GM12878 (cell line): ENCODE results near the gene CREBRF. TPM values are rescaled to one million over a fixed set of nuclear protein-coding genes. Genes with fewer than 3 reads are reported as not detected.

ENCODE experiments used
- ATAC-seq: fragments of 200-7000 bp; cut with Tn5 transposase; 3 replicates; pipeline ENCODE4 v1.9.1; 2020; ENCODE audit warnings: mild to moderate bottlenecking, moderate library complexity
- BruUV-seq: library from RNA; stranded (reverse); fragments of 400-500 nt; replicated peaks from 2 replicates; lab custom pipeline; 2021; lab: Mats Ljungman, UMichigan
- CTCF ChIA-PET: fragments of 300-600 bp; sonication (Branson Sonifier 250); formaldehyde crosslinking; extraction: SDS; loops from one replicate; lab custom pipeline; 2021; ENCODE audit warnings: inconsistent platforms; lab: Yijun Ruan, JAX
- POLR2A ChIA-PET: fragments of 350-600 bp; formaldehyde crosslinking; extraction: SDS; loops from one replicate; lab custom pipeline; 2021; ENCODE audit warnings: inconsistent platforms; lab: Charles Lee
- RAD21 ChIA-PET: fragments of 300-600 bp; sonication (Branson Sonifier 250); formaldehyde crosslinking; loops from one replicate; lab custom pipeline; 2023; ENCODE audit warnings: antibody characterized with exemption; ENCODE audit not compliant: unreplicated experiment; lab: Charles Lee
- SMC1A ChIA-PET: fragments of 300-600 bp; sonication (Branson Sonifier 250); formaldehyde crosslinking; loops from one replicate; lab custom pipeline; 2023; ENCODE audit not compliant: unreplicated experiment, uncharacterized antibody; lab: Charles Lee
- DNase-seq: peaks from one replicate; pipeline ENCODE4 v3.0.0-alpha.2; 2011; ENCODE audit warnings: low read depth, low spot score
- FAIRE-seq: peaks from 3 replicates; lab custom pipeline; 2011; peaks lifted over from hg19 to GRCh38; lab: Jason Lieb, UNC
- H2AFZ ChIP-seq: 2 replicates; pipeline ENCODE4 v1.6.0; 2011; ENCODE audit warnings: low read depth, low read length, control low read depth; ENCODE audit not compliant: control insufficient read depth
- H3K27ac ChIP-seq: 2 replicates; pipeline ENCODE4 v1.5.1; 2011; ENCODE audit warnings: control low read depth; ENCODE audit not compliant: control insufficient read depth, insufficient read depth
- H3K27me3 ChIP-seq, 2 experiments: replicated peaks in 1 of 2; 2 replicates each; pipeline versions ENCODE4 v1.6.0 to v1.6.1; 2011; ENCODE audit warnings: low read length in 1 of 2; ENCODE audit not compliant: control insufficient read depth in 2 of 2, insufficient read depth in 2 of 2
- H3K36me3 ChIP-seq, 2 experiments: 2 replicates each; pipeline ENCODE4 v1.5.1; 2011; ENCODE audit warnings: low read length in 1 of 2; ENCODE audit not compliant: control insufficient read depth in 2 of 2, insufficient read depth in 2 of 2
- H3K4me1 ChIP-seq: 2 replicates; pipeline ENCODE4 v1.6.1; 2011; ENCODE audit warnings: mild to moderate bottlenecking, low read length, moderate library complexity, mixed read lengths; ENCODE audit not compliant: control insufficient read depth, insufficient read depth
- H3K4me2 ChIP-seq: 2 replicates; pipeline ENCODE4 v1.6.0; 2011; ENCODE audit warnings: control low read depth; ENCODE audit not compliant: control insufficient read depth, insufficient read depth
- H3K4me3 ChIP-seq: fragments of 200-600 bp; sonication (generic); 2 replicates; pipeline ENCODE4 v1.5.1; 2016
- H3K79me2 ChIP-seq: 2 replicates; pipeline ENCODE4 v1.6.0; 2011; ENCODE audit warnings: low read length; ENCODE audit not compliant: control insufficient read depth, insufficient read depth
- H3K9ac ChIP-seq: 2 replicates; pipeline ENCODE4 v1.8.0; 2011; ENCODE audit warnings: low read length, control low read depth, mixed read lengths; ENCODE audit not compliant: control insufficient read depth, insufficient read depth
- H3K9me3 ChIP-seq: replicated peaks from 3 replicates; pipeline ENCODE4 v1.5.1; 2011; ENCODE audit warnings: mild to moderate bottlenecking, low read length; ENCODE audit not compliant: control insufficient read depth, insufficient read depth
- H4K20me1 ChIP-seq: 2 replicates; pipeline ENCODE4 v1.6.0; 2011; ENCODE audit not compliant: control insufficient read depth, insufficient read depth
- DPF2 ChIP-seq: fragments of 450-650 bp; IDR thresholded peaks from 2 replicates; pipeline ENCODE4 v1.6.1; 2017; ENCODE audit warnings: mild to moderate bottlenecking
- HDGF ChIP-seq: fragments of 450-650 bp; IDR thresholded peaks from 2 replicates; pipeline ENCODE4 v1.6.1; 2016; ENCODE audit warnings: antibody characterized with exemption
- JUNB ChIP-seq: IDR thresholded peaks from 2 replicates; pipeline ENCODE4 v1.6.1; 2016; ENCODE audit warnings: antibody characterized with exemption, mild to moderate bottlenecking
- KLF5 ChIP-seq: fragments of 450-650 bp; IDR thresholded peaks from 2 replicates; pipeline ENCODE4 v1.6.1; 2014; ENCODE audit warnings: mild to moderate bottlenecking; ENCODE audit not compliant: partially characterized antibody
- MTA2 ChIP-seq: fragments of 450-650 bp; IDR thresholded peaks from 2 replicates; pipeline ENCODE4 v1.6.1; 2016; ENCODE audit warnings: low read depth, mild to moderate bottlenecking, moderate library complexity
- MTA3 ChIP-seq: IDR thresholded peaks from 2 replicates; pipeline ENCODE4 v1.6.1; 2012; ENCODE audit warnings: low read length, inconsistent platforms, borderline replicate concordance
- NR2C1 ChIP-seq: fragments of 450-650 bp; IDR thresholded peaks from 2 replicates; pipeline ENCODE4 v1.6.1; 2017; ENCODE audit warnings: antibody characterized with exemption, mild to moderate bottlenecking, moderate library complexity
- NRF1 ChIP-seq: conservative IDR thresholded peaks from 2 replicates; pipeline ENCODE4 v1.6.1; 2011; ENCODE audit warnings: mild to moderate bottlenecking, low read depth, low read length, improper control_type of control experiment
- RAD51 ChIP-seq: fragments of 450-650 bp; IDR thresholded peaks from 2 replicates; pipeline ENCODE4 v1.6.1; 2016; ENCODE audit warnings: moderate library complexity, mild to moderate bottlenecking, inconsistent platforms
- SREBF1 ChIP-seq: IDR thresholded peaks from 2 replicates; pipeline ENCODE4 v1.6.1; 2012; ENCODE audit warnings: mild to moderate bottlenecking, low read length
- TCF3 ChIP-seq: IDR thresholded peaks from 2 replicates; pipeline ENCODE4 v1.6.1; 2012; ENCODE audit warnings: low read depth, mild to moderate bottlenecking, low read length, borderline replicate concordance; ENCODE audit not compliant: insufficient read depth
- ZNF207 ChIP-seq: fragments of 450-650 bp; IDR thresholded peaks from 2 replicates; pipeline ENCODE4 v1.6.1; 2014; ENCODE audit warnings: antibody characterized with exemption, mild to moderate bottlenecking, borderline replicate concordance
- ZNF384 ChIP-seq: IDR thresholded peaks from 2 replicates; pipeline ENCODE4 v1.6.1; 2012; ENCODE audit warnings: low read depth, mild to moderate bottlenecking, low read length, improper control_type of control experiment, borderline replicate concordance
- WGBS: methylation state at CpG from one replicate; pipeline ENCODE4 v1.1.6; 2016; ENCODE audit warnings: low lambda C conversion rate; ENCODE audit not compliant: insufficient replicate concordance, insufficient coverage; ENCODE audit errors: missing lambda C conversion rate; 5-methylcytosine and 5-hydroxymethylcytosine counted together
- in situ Hi-C: fragments of 300-500 bp; cut with MboI; formaldehyde crosslinking; loops from 9 replicates; pipeline ENCODE4 v1.14.3; 2018; ENCODE audit warnings: mixed read lengths
- intact Hi-C: fragments of 100-400 bp; cut with micrococcal nuclease; formaldehyde crosslinking; loops from one replicate; pipeline ENCODE4 v1.14.2; 2022; ENCODE audit not compliant: unreplicated experiment
- polyA plus RNA-seq, 11 experiments: library from polyadenylated mRNA; depleted of rRNA in 4 of 11; unstranded in 6 of 11; stranded (reverse) in 5 of 11; fragments of >200 nt; fragmentation: Nextera tagmentation in 4 of 11; fragmentation: Illumina TruSeq in 1 of 11; extraction: Ambion mirVana in 4 of 11; extraction: Trizol in 1 of 11; gene quantifications; 1 replicate in 1 of 11; 2 replicates in 10 of 11; pipeline versions ENCODE4 v1.2.1 to v1.2.3, GENCODE V29; 2011 to 2016; ENCODE audit warnings: inconsistent platforms in 2 of 11, missing spikeins in 2 of 11, low read depth in 1 of 11
- total RNA-seq, 4 experiments: library from RNA; depleted of rRNA in 3 of 4; stranded (reverse); fragments of >200 nt in 3 of 4; fragmentation: Illumina TruSeq in 1 of 4; extraction: Trizol in 1 of 4; gene quantifications; 2 replicates each; pipeline versions ENCODE4 v1.2.1 to v1.2.3, GENCODE V29; 2013 to 2021
- TF ChIP-seq, protein P1 (sequence below): fragments of 450-650 bp; IDR thresholded peaks from 2 replicates; pipeline ENCODE4 v1.6.1; 2016; ENCODE audit warnings: mild to moderate bottlenecking
- TF ChIP-seq, protein P2 (sequence below): fragments of 450-650 bp; formaldehyde crosslinking; IDR thresholded peaks from 2 replicates; pipeline ENCODE4 v1.5.0; 2022; ENCODE audit warnings: mild to moderate bottlenecking, missing genetic modification characterization
- TF ChIP-seq, protein P3 (sequence below): fragments of 450-650 bp; IDR thresholded peaks from 2 replicates; pipeline ENCODE4 v1.6.1; 2017; ENCODE audit warnings: low read depth, mild to moderate bottlenecking, moderate library complexity

The CREBRF gene
- total and polyA plus RNA-seq, 10 of the 15 experiments (the other 5 are each of a cell fraction or from before 2014, with no cell fraction given), result 1.2 to 12.7 (median 3.9) TPM

DNA sequence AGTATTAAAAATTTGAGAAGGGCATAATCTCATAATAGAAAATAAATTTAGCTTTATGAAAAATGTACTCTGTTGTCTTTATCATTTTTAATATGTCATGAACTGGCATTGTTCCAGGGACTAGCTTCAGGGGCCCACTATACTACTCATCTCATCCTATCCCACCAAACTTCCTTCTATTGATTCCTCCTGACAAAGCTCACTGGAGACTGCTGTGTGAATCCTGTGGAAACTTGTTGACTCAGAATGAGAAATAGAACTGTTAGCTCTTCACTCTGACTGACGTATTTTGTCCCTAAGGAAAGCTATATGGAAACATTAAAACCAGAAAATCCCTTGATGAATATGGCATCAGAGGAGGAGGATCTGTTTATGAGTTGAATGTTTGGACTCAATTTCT is 58.4 kb downstream of the CREBRF start:
- Histone ChIP-seq H3K9ac (no peak overlapping the region), H3K27ac (no peak overlapping the region), H3K4me2 (no peak overlapping the region), H4K20me1 (no peaks in the 10 kb centered on the region), H2AFZ (no peak overlapping the region), H3K79me2 (no peaks in the 10 kb centered on the region), H3K4me1 (no peaks in the 10 kb centered on the region), H3K9me3 (peaks cover 2% of the 10 kb centered on the region; the same call in 2 of the 3 replicates), H3K4me3 (no peak overlapping the region), H3K27me3 (no peaks in the 10 kb centered on the region), H3K36me3 (peaks cover 0 to 5% of the 10 kb centered on the region in 2 experiments; a peak in 2 of 4 replicates)
- ATAC-seq (no peak), DNase-seq (no peak), FAIRE-seq (peak; percentile 35)
- no peak for TF ChIP-seq KLF5
- TF ChIP-seq ZNF384, result no peak
- TF ChIP-seq, protein P1, sequence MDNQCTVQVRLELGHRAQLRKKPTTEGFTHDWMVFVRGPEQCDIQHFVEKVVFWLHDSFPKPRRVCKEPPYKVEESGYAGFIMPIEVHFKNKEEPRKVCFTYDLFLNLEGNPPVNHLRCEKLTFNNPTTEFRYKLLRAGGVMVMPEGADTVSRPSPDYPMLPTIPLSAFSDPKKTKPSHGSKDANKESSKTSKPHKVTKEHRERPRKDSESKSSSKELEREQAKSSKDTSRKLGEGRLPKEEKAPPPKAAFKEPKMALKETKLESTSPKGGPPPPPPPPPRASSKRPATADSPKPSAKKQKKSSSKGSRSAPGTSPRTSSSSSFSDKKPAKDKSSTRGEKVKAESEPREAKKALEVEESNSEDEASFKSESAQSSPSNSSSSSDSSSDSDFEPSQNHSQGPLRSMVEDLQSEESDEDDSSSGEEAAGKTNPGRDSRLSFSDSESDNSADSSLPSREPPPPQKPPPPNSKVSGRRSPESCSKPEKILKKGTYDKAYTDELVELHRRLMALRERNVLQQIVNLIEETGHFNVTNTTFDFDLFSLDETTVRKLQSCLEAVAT, result no peak
- TF ChIP-seq, protein P2, sequence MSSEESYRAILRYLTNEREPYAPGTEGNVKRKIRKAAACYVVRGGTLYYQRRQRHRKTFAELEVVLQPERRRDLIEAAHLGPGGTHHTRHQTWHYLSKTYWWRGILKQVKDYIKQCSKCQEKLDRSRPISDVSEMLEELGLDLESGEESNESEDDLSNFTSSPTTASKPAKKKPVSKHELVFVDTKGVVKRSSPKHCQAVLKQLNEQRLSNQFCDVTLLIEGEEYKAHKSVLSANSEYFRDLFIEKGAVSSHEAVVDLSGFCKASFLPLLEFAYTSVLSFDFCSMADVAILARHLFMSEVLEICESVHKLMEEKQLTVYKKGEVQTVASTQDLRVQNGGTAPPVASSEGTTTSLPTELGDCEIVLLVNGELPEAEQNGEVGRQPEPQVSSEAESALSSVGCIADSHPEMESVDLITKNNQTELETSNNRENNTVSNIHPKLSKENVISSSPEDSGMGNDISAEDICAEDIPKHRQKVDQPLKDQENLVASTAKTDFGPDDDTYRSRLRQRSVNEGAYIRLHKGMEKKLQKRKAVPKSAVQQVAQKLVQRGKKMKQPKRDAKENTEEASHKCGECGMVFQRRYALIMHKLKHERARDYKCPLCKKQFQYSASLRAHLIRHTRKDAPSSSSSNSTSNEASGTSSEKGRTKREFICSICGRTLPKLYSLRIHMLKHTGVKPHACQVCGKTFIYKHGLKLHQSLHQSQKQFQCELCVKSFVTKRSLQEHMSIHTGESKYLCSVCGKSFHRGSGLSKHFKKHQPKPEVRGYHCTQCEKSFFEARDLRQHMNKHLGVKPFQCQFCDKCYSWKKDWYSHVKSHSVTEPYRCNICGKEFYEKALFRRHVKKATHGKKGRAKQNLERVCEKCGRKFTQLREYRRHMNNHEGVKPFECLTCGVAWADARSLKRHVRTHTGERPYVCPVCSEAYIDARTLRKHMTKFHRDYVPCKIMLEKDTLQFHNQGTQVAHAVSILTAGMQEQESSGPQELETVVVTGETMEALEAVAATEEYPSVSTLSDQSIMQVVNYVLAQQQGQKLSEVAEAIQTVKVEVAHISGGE (CRISPR knock-in tag), result no peak
- no peak for TF ChIP-seq ZNF207
- no peak for TF ChIP-seq NRF1
- TF ChIP-seq JUNB, result no peak
- TF ChIP-seq MTA2, result no peak
- no peak for TF ChIP-seq NR2C1
- TF ChIP-seq DPF2, result no peak
- no peak for TF ChIP-seq RAD51
- TF ChIP-seq, protein P3, sequence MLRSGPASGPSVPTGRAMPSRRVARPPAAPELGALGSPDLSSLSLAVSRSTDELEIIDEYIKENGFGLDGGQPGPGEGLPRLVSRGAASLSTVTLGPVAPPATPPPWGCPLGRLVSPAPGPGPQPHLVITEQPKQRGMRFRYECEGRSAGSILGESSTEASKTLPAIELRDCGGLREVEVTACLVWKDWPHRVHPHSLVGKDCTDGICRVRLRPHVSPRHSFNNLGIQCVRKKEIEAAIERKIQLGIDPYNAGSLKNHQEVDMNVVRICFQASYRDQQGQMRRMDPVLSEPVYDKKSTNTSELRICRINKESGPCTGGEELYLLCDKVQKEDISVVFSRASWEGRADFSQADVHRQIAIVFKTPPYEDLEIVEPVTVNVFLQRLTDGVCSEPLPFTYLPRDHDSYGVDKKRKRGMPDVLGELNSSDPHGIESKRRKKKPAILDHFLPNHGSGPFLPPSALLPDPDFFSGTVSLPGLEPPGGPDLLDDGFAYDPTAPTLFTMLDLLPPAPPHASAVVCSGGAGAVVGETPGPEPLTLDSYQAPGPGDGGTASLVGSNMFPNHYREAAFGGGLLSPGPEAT, result no peak
- no peak for TF ChIP-seq MTA3
- TF ChIP-seq SREBF1, result no peak
- no peak for TF ChIP-seq HDGF
- TF ChIP-seq TCF3, result no peak
- 56% methylated on average over 1 of the region's 1 CpG for WGBS
- SMC1A ChIA-PET, result no interaction called here
- POLR2A ChIA-PET, result no interaction called here
- BruUV-seq, result no TSS peak
- RAD21 ChIA-PET, result no interaction called here
- CTCF ChIA-PET, result interaction anchor here (0.6 to 1.3 kb wide), 3 partner anchors 9 to 35 kb away, joined by 3 to 4 read pairs (median 4); no protein-coding TSS in a partner anchor
- in situ Hi-C loops, result no loop called here
- intact Hi-C loops, result no loop called here
